Stomach smooth muscle (tissue), 2 donors: ENCODE results near the gene TSSK2.
A peak's percentile ranks its signal among the peaks of the same experiment; 100 is the strongest.

ENCODE experiments used
- H3K27ac ChIP-seq: one replicate; pipeline ENCODE4 v1.7.0; 2013; ENCODE audit warnings: mild to moderate bottlenecking, low read length, inconsistent platforms
- H3K27me3 ChIP-seq, 2 donors: one replicate each; pipeline ENCODE4 v1.7.0; 2013; ENCODE audit warnings: low read length in 2 of 2; ENCODE audit not compliant: insufficient read depth in 2 of 2, control insufficient read depth in 1 of 2
- H3K36me3 ChIP-seq, 2 donors: one replicate each; pipeline ENCODE4 v1.7.0; 2013; ENCODE audit warnings: low read length in 2 of 2; ENCODE audit not compliant: control insufficient read depth in 2 of 2, insufficient read depth in 2 of 2
- H3K4me1 ChIP-seq: one replicate; pipeline ENCODE4 v1.7.0; 2013; ENCODE audit warnings: low read length; ENCODE audit not compliant: control insufficient read depth, insufficient read depth
- H3K4me3 ChIP-seq, 2 donors: one replicate each; pipeline ENCODE4 v1.7.0; 2013; ENCODE audit warnings: low read length in 2 of 2
- H3K9ac ChIP-seq, 2 donors: one replicate each; pipeline ENCODE4 v1.7.0; 2013; ENCODE audit warnings: low read length in 2 of 2, mild to moderate bottlenecking in 1 of 2
- H3K9me3 ChIP-seq, 2 donors: one replicate each; pipeline ENCODE4 v1.7.0; 2013; ENCODE audit warnings: low read length in 2 of 2; ENCODE audit not compliant: control insufficient read depth in 2 of 2
- donor health status: healthy.
- donor health status: Pancreatic carcinoma.

The TSSK2 gene

GRCh38 chr22:19106886-19107729 is 24.0 kb upstream of the TSSK2 start:
- H3K4me3 ChIP-seq, result no peak overlapping the region
- peaks cover 32% of the 10 kb centered on the region for H3K4me1 ChIP-seq
- H3K27ac ChIP-seq, result no peak overlapping the region
- no peaks in the 10 kb centered on the region for H3K9me3 ChIP-seq
- no peaks in the 10 kb centered on the region for H3K27me3 ChIP-seq
- H3K36me3 ChIP-seq, result no peaks in the 10 kb centered on the region
- no peak overlapping the region for H3K9ac ChIP-seq

DNA sequence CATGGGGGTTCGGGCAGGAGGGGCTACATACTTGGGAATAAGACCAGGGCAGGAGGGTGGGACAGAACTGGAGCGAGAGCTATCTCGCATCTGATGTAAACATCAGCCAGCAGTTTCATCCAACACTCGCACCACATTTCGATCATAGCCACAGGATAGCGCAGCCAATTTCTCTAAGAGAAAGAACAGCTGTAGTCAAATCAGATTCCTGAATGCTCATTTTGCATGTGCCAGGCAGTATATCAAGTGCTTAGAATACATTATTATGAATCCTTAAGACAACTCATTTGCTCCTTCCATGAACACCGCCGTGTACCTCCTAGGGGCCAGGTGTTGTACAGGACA is 23.4 kb upstream of the TSSK2 start:
- peaks cover 35% of the 10 kb centered on the region for H3K4me1 ChIP-seq

DNA sequence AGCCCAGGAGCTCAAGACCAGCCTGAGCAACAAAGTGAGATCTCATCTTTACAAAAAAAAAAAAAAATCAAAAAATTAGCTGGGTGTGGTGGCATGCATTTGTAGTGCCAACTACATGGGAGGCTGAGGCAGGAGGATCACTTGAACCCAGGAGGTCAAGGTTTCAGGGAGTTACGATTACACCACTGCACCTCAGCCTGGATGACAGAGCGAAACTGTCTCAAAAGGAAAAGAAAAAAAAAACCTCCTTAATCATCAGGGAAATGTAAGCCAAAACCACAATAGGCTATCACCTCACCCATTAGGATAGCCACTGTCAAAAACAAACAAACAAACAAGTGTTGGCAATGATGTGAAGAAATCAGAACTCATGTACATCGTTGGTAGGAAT is 22.3 kb upstream of the TSSK2 start:
- no peaks in the 10 kb centered on the region for H3K27me3 ChIP-seq
- H3K27ac ChIP-seq, result no peak overlapping the region
- H3K9me3 ChIP-seq, result no peaks in the 10 kb centered on the region
- H3K4me3 ChIP-seq, result no peak overlapping the region
- H3K36me3 ChIP-seq, result peaks cover 0 to 2% of the 10 kb centered on the region in 2 donors
- H3K9ac ChIP-seq, result no peak overlapping the region
- peaks cover 35% of the 10 kb centered on the region for H3K4me1 ChIP-seq

More for the DNA sequence above, 23.4 kb upstream of the TSSK2 start:
- Histone ChIP-seq H3K27ac (no peak overlapping the region), H3K27me3 (no peaks in the 10 kb centered on the region), H3K9me3 (no peaks in the 10 kb centered on the region), H3K36me3 (no peaks in the 10 kb centered on the region), H3K9ac (no peak overlapping the region), H3K4me3 (no peak overlapping the region)

GRCh38 chr22:19109198-19110063 is 21.7 kb upstream of the TSSK2 start:
- H3K9ac ChIP-seq, result no peak overlapping the region
- H3K4me3 ChIP-seq, result peak overlapping the region in 1 of 2 donors; percentile 9
- H3K27me3 ChIP-seq, result no peaks in the 10 kb centered on the region
- no peaks in the 10 kb centered on the region for H3K9me3 ChIP-seq
- H3K36me3 ChIP-seq, result peaks cover 0 to 2% of the 10 kb centered on the region in 2 donors
- H3K27ac ChIP-seq, result no peak overlapping the region
- peaks cover 31% of the 10 kb centered on the region for H3K4me1 ChIP-seq

DNA sequence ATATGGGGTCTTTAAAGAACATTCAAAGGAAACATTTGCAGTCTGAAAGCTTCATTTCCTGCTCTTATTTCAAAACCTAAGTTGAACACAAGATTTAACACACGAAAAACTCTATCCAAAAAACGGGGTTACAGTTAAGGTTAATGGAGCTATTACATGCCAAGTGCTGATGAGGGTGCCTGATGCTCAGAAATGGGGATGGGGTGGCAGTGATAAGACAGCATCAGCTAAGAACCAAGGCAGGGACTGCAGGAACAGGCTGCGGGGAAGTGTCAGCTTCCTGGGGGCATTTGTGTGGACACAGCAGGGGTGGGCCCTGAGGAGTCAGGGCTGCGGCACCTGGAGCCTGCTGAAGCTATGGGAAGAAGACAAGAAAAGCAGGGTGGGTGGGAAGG is 21.0 kb upstream of the TSSK2 start:
- Histone ChIP-seq H3K4me1 (peaks cover 30% of the 10 kb centered on the region), H3K9ac (no peak overlapping the region), H3K36me3 (peaks cover 0 to 2% of the 10 kb centered on the region in 2 donors), H3K4me3 (no peak overlapping the region), H3K27ac (no peak overlapping the region), H3K27me3 (no peaks in the 10 kb centered on the region), H3K9me3 (no peaks in the 10 kb centered on the region)

DNA sequence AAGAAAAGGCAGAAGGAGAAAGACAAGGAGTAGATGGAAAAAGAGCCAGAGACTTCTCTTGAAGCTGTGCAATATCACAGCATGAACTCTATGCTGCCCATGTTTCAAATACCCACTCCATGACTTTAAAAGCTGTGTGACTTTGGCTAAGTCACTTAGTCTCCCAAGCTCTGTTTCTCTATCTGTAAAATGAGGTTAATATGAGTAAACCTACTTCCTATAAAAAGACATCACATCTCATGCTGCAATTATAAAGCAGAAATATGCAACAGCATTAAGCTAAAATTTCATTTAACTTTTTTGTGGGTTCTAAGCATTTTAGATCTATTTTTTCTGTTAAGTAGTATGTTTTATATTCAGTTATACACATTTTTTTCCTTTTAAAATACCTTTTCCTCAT is 20.5 kb upstream of the TSSK2 start:
- Histone ChIP-seq H3K9ac (no peak overlapping the region), H3K27ac (no peak overlapping the region), H3K36me3 (peaks cover 0 to 2% of the 10 kb centered on the region in 2 donors), H3K4me1 (peaks cover 31% of the 10 kb centered on the region), H3K4me3 (no peak overlapping the region), H3K9me3 (no peaks in the 10 kb centered on the region), H3K27me3 (no peaks in the 10 kb centered on the region)

DNA sequence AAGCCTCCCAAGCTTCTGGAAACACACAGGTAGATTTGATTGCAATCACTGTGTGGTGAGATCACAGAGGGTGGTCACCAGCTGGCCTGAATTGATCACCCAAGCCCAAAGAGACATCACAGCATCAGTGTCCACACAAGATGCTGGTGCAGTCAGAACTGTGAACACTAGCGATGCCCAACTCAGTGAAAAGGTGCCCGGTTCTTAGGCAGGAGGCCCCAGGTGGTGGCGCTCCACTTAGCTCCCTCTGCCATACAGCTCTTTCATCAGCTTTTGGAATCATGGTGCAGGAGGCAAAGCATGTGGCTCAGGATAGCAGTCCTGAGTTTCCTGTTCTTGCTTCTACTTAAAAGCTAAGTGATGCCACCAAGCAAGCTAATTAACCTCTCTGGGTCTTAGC is 20.0 kb upstream of the TSSK2 start:
- Histone ChIP-seq H3K4me1 (peaks cover 28% of the 10 kb centered on the region), H3K36me3 (peaks cover 0 to 2% of the 10 kb centered on the region in 2 donors), H3K27me3 (no peaks in the 10 kb centered on the region), H3K4me3 (no peak overlapping the region), H3K9ac (no peak overlapping the region), H3K27ac (no peak overlapping the region), H3K9me3 (no peaks in the 10 kb centered on the region)

- H3K4me1 ChIP-seq, result peaks cover 28% of the 10 kb centered on the region
- H3K36me3 ChIP-seq, result peaks cover 0 to 2% of the 10 kb centered on the region in 2 donors
- H3K9me3 ChIP-seq, result no peaks in the 10 kb centered on the region
- no peaks in the 10 kb centered on the region for H3K27me3 ChIP-seq
- no peak overlapping the region for H3K9ac ChIP-seq
- no peak overlapping the region for H3K4me3 ChIP-seq
- H3K27ac ChIP-seq, result no peak overlapping the region
Measured at GRCh38 chr22:19111584-19111983, 19.5 kb upstream of the TSSK2 start.

- Histone ChIP-seq H3K4me3 (no peak overlapping the region), H3K36me3 (peaks cover 2% of the 10 kb centered on the region in 2 donors), H3K9ac (no peak overlapping the region), H3K27me3 (no peaks in the 10 kb centered on the region), H3K4me1 (peaks cover 31% of the 10 kb centered on the region), H3K27ac (no peak overlapping the region), H3K9me3 (no peaks in the 10 kb centered on the region)
Measured at GRCh38 chr22:19113429-19113828, 17.7 kb upstream of the TSSK2 start.

DNA sequence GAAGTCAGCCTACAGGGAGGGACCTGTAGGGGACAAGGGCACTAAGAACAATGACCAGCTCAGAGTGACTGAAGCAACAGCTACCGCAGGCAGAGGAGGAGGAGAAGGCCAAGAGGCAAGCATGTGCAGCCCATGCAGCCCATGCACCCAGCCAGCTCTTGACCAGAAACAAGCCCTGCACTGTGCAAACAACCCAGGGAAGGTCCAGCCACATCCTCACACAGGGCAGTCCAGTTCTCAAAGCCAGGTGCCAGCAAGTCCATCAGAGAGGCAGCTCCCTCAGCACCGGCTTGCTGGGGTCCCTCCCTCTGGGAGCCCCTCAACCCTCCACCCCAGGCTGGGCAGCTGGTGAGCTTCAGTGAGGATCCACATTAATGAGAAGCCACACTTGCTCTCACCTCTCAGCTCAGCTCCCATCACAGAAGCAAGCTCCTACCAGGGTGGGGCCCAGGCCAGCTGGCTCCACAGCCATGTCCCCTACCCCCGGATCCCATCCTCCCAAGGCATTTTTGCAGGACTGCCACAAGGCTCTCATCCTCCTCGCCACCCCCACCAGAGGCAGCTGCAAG is 16.0 kb upstream of the TSSK2 start:
- Histone ChIP-seq H3K36me3 (peaks cover 2% of the 10 kb centered on the region in 2 donors), H3K27ac (no peak overlapping the region), H3K9ac (no peak overlapping the region), H3K4me3 (no peak overlapping the region), H3K9me3 (no peaks in the 10 kb centered on the region), H3K27me3 (no peaks in the 10 kb centered on the region), H3K4me1 (peaks cover 41% of the 10 kb centered on the region)
